ENCODE results near the gene TRIM67.

Gene TRIM67

DNA sequence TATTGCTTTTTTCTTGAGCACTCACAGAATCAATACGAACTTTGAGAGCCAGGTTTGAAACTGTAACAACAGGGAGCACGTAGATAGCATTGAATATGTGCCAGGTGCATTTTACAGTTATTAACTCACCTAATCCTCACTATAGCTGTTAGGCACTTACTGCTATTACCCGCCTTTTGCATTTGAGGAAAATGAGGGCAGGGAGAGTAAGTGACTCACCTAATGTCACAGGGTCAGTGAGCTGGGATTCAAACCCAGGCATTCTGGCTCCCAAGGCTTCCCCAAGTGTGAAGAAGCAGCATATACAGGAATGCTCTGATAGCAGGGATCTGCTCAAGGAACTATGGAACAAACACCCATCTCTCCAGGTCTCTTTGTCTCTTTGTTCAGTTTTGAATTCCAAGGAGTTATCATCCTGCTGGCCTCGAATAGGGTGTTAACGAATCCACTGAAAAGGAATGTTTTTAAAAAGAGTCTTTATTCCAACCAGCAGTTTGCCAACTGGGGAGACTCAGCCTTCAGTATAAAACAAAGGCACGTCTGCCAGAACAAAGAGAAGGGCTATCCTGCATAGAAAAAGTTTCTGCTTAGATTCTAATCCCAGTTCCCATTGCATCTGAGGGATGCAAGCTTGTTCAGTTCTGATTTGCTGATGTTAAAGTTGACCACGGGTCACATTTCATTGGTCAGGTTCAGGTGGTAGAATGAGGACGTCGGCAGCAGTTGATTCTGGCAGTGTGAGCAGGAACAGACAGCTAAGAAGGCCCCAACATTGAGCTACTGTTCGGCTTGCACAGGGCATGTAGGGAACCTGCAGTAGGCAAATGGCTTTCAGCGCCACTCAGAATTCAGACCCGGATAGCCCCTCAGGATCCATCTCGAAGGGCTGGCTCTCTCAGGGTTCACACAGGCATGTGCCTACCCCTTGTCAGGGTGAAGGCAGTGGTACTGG is 22.1 kb downstream of the TRIM67 start:
- DNase-seq (ENCODE audit: low read depth): no peak

DNA sequence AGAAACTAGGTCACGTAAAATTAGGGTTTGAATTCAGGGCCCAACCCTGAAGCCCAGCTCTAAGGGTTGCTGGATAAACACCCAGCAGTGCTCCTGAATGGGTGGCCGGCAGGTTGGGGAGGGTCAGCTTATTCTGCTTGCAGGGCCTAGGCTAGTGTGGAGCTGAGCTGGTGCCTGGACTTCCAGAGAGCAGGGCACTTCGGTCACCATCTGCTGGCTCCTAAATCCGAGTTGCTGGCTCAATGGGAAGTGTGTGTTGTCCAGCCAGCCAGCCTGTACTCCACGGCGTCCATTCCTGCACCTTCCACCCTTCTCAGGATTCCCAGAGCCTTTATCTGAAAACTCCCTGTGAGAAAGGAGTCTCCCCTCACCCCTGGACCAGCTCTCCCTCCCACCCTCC is 23.0 kb downstream of the TRIM67 start:
- DNase-seq (ENCODE audit: low read depth): no peak

DNA sequence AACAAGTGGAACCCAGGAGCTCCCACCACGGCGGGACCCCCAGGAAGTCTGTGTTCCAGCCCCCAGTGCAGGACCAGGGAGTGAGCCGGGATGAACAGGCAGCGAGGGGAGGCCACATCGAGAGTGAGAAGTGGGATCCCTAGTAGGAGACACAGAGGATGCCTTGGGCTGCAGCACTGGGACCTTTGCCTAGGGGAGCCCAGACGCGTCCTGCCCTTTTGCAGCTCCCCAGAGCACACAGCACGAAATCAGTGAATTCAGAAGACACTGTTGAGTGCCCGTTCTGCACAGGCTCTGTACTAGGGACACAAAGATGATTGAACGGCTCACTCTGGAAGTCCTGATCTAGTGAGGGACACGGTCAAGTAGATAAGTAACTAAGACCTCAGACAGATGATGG is 23.5 kb downstream of the TRIM67 start:
- DNase-seq (ENCODE audit: low read depth): no peak

DNA sequence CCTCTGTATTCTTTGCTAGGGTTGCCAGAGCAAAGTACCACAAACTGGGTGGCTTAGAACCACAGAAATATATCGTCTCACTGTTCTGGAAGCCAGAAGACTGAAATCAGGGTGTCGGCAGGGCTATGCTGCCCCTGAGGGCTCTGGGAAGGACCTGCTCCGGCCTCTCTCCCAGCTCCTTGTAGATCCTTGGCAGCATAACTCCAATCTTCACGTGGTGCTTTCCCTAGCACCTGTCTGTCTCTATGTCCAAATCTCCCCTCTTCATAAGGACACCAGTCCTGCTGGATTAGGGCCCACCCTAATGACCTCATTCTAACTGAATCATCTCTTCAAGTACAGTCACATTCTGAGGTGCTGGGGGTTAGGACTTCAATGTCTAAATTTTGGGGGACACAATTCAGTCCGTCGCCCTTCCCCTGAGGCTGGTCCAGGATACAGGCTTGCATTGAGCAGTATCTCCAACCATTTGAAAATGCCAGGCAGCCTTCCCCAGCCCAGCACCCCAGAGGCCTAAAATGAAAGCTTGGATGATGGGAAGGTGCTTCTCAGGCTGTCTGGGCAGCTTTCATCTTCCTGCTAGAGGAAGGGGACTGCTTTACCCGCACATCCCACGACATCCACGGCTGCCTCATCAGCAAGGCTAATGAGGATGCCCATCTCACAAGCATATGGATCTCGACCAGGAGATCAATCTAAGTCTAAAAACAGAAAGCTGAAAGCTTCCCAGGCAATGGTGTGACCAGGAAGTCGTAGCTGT is 24.7 kb downstream of the TRIM67 start:
- no peak for DNase-seq (ENCODE audit: low read depth)

DNA sequence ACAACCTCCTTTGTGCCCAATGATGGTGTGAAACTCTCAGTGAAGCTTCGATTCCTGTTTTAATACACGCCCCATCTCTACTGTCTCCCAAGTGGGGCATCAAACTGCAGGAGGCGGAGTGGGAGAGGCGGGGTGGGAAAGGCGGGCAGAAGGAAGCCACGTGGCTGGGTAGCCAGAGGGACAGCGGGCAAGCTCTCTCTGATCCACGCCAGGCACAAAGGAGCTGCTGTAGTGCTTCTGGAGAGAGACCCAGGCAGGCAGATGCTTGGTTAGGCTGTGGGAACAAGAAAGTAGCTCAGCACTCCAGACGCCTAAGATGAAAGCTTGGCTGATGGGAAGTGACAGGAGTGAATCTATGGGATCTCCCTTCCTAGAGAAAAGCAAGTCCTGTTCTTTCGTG is 25.7 kb downstream of the TRIM67 start:
- no peak for DNase-seq (ENCODE audit: low read depth)

DNA sequence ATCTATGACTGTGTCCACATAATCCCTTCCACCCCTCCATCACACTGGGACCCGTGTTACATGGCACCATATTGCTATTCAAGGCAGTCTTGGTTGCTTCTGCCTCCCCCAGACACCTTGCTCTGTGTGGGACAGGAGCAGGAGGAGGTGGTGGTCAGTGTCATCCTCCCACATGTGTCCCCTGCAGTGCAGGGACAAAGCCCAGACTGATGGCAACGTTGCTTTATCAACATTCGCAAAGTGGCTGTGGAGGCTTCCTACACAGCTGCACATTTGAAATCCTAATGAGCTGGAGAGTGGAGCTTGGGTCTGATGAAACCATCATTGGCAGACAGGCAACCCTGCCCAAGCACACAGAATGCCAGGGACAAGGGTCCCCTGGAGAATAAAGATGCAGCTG is 26.2 kb downstream of the TRIM67 start:
- no peak for DNase-seq (ENCODE audit: low read depth)

DNA sequence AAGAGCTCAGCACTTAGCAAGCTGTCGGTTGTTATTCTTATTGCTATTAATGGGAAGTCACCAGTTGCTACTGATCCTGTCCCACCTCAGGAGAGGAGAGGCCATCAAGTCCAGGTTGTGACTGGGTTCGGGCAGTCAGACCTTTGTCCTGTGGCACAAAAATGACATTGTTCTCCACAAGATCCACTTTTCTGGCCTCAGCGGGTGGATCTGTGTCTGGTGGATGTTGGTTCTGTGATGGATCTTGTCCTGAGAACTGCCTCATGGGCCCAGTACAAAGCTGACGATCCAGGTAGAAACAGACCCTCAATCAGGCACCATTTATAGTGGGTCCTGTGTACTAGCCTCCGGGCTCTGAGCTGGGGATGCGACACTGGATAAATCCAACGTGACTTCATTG is 26.9 kb downstream of the TRIM67 start:
- no peak for DNase-seq (ENCODE audit: low read depth)

DNA sequence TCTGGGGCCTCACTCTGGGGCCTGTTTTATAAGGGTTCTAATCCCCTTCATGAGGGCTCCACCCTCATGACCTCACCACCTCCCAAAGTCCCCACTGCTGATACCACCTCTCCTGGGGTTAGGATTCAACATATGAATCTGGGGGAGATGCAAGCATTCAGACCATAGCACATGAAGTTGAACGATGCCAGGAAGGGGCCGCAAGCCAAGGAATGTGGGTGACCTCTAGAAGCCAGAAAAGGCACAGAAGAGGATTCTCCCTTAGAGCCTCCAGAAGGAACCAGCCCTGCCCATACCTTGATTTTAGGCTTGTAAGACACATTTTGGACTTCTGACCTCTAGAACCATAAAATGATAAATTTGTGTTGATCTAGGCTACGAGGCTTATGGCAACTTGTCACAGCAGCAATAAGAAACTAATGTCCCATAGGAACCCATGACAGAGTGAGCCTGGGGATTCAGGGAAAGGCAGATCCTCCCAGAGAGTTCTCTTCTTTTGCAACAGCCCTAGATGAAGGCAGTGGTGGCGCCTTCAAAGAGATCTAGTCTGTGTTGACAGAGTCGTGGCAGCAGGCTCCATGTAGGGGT is 27.9 kb downstream of the TRIM67 start:
- DNase-seq (ENCODE audit: low read depth): no peak

DNA sequence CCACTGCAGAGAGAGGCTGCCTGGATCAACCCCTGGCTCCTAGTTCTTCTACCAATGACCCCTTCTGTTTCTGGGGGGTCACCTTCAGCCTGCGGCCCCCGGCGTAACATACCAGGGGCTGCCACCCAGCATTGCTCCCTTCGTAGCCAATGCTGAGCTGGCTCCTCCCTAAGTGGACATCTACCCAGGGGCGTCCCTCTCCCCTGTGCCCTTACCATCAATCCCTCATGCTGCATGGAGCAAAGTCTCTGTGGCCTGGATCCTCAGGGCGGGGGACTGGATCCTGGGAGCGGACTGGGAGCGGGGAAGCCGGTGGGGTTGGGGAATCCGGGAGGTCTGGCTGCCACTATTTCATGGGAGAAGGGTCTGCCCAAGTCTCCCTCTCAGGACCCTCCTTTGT is 28.6 kb downstream of the TRIM67 start:
- no peak for DNase-seq (ENCODE audit: low read depth)

DNA sequence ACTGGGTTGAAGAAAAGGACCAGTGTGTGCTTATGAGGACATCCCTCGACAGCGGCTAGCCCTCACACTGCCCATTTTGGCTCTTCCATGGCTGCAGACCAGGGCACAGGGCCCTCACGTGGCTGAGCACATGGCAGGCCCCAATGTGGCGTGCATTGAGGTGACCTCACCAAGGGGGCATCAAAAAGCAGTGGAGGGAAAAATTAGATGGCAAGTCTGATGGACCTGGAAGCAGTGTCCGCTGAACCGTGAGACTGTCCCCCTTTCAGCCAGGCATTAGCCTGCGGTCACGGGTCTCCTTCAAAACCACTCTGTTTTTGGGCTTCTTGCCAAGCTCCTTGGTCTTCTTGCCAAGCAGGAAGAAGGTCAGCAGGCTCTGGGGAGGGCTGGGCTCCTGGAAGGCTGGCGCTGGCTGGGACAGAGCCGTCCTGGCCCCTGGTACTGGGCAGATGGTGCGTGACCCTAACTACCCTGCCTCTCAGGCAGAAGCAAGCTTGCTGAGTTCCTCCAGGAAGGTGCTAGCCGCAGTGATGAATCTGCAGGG is 30.8 kb downstream of the TRIM67 start:
- no peak for DNase-seq (ENCODE audit: low read depth)

DNA sequence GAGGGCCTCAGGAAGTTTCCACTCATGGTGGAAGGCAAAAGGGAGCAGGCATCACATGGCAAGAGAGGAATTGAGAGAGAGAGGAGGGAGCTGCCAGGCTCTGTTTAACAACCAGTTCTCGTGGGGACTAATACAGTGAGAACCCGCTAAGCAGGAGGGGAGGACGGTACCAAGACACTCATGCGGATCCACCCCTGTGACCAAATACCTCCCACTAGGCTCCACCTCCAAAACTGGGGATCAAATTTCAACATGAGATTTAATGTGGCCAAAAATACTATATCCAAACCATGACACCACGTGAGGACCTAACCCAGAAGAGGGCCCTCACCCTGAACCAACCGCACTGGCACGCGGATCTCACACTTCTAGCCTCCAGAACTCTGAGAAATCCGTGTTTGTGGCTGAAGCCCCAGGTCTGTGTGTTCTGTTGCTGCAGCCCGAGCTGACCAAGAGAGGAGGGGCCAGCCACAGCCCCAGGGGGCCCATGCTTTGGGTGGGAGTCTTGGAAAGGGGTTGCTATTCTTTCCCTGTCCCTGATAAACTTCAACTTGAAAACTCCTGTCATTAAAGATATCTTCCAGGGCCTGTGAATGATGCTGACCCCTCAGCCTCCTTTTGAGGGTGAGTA is 32.0 kb downstream of the TRIM67 start:
- DNase-seq (ENCODE audit: low read depth): no peak

DNA sequence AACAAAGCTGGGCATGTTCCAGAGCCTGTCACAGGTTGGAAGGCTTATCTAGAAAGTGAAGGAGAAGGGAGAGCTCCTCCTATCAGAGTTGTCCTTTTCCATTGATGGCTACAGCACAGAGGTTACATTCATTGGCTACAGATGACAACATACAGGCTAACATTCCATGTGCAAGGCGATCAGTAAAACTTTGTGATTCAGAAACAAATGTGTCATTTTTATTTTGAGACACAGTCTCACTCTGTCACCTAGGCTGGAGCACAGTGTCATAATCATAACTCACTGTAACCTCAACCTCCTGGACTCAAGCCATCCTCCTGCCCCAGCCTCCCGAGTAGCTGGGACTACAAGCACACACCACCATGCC is 32.6 kb downstream of the TRIM67 start:
- DNase-seq (ENCODE audit: low read depth): no peak

DNA sequence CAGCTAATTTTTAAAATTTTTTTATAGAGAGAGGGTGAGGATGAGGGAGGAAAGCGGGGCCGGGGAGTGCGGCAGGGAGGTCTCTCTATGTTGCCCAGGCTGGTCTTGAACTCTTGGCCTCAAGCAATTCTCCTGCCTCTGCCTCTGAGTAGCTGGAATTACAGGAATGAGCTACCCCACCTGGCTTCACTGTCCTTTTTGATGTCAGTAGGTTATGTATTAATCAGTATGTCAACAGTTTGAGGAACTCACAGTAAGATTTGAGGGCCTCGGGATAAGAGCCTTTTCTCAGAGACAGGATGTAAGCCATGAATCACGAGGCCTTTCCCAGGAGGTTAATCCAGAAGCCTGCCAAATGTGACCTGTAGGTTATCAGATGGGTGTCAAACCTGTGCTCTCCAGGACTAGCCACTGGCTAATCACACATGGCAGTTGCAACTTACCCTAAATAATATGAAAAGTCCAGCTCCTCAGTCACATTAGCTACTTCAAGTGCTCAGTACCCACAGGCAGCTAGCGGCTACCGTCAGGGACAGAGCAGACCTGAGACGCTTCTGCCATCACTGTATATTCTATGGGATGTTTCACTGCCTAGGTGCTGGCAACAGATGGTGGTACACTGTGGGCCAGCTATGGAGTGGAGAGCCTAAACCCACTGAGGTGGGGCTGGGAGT is 33.1 kb downstream of the TRIM67 start:
- DNase-seq (ENCODE audit: low read depth): no peak

DNA sequence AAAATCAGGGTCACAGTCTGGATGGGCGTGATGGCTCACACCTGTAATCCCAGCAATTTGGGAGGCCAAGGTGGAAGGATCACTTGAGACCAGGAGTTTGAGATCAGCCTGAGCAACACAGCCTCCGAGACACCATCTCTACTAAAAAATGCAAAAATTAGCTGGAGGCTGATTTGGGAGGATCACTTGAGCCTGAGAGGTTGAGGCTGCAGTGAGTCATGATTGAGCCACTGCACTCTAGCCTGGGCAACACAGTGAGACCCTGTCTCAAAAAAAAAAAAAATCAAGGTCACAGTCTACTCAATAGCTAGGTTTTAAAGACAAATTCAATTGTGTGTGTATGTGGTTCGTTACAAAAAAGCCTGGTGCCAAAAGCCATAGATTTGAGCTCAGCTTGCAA is 34.4 kb downstream of the TRIM67 start:
- no peak for DNase-seq (ENCODE audit: low read depth)

DNA sequence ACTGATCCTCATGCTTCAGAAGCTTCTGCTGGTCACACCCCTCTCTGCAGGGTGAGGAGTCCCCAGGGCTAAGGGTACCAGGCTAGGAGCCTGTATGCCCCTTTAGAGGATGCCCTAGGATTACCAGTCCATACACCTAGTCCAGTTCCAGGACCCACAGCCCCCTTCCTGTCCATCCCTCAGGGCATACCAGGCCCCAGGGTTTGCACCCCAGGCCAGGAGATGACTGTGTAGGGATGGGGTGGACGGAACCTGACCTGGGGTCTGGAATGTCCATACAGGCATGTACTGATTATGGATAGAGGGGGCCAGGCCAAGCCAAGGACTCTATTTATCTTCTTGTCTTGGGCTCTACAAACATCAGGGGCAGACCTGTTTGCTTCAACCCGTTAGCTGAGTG is 34.9 kb downstream of the TRIM67 start:
- DNase-seq (ENCODE audit: low read depth): no peak

DNA sequence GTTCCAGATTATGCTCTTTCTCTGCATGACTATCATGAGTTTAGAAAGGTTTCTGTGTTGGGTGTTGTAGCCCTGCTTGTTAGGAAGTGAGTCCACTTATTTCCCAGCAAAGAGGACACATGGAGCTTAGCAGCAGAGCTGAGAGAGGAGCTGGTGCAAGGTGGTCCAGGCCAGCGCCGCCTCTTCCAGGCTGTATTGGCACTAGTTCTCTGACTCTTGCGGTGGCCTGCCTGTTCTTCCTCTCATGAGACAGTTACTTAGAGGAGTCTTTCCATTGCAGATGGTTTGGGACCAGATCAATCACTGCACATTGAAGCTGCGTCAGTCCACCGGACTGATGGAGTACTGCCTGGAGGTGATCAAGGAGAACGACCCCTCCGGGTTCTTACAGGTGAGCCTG is 38.0 kb downstream of the TRIM67 start:
- DNase-seq (ENCODE audit: low read depth): no peak

DNA sequence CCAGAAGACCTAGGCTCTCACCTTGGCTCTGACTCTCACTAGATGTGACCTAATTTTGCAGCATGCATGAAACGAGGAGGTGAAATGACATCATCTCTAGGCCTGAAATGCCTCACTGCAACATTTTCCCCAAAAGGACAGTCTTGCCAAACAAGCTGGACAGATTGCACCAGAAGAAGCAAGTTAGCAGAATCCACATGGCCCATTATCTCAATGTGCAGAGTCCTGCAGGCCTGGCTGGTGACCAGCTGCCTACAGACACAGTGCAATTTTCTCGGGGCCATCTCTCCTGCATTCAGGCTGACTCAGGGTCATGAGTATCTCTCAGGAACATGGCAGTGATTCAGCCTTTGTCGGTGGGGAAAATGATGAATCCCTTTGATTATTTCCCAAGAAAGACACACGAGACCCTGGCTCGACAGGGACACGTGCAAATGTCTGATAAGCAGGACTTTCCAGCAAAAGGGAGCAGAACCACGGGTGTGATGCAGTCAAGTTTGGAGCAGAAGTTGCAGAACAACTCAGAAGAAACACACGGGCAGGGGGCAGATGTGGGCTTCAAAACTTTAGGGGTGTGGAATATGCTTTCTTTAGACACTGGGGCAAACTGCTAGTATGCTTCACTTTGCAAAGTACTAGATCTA is 38.7 kb downstream of the TRIM67 start:
- DNase-seq (ENCODE audit: low read depth): no peak

DNA sequence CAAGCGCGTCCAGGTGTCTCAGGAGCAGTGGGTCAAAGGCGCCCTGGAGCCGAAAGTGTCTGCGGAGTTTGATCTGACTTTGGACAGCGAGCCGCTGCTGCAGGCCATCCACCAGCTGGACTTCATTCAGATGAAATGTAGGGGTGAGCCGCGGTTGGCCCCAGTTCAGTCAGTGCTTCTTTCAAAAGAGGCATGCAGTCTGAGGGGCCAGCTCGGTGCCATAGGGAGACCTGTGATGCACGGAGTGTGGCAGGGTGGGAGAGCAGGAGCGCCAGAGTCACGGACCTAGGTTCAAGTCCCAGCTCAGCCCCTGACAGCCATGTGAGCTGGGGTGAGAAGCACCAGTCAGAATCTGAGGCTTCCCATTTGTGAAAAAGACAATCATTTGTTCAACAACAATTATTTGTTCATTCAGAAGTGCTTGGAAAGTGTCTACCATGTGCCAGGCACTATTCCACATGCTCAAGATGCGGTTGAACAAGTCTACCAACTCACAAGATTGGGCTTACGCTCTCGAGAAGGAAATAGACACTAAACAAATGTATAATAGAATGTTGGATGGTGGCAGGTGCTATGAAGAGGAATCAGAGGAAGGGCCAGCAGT is 39.6 kb downstream of the TRIM67 start:
- no peak for DNase-seq (ENCODE audit: low read depth)

DNA sequence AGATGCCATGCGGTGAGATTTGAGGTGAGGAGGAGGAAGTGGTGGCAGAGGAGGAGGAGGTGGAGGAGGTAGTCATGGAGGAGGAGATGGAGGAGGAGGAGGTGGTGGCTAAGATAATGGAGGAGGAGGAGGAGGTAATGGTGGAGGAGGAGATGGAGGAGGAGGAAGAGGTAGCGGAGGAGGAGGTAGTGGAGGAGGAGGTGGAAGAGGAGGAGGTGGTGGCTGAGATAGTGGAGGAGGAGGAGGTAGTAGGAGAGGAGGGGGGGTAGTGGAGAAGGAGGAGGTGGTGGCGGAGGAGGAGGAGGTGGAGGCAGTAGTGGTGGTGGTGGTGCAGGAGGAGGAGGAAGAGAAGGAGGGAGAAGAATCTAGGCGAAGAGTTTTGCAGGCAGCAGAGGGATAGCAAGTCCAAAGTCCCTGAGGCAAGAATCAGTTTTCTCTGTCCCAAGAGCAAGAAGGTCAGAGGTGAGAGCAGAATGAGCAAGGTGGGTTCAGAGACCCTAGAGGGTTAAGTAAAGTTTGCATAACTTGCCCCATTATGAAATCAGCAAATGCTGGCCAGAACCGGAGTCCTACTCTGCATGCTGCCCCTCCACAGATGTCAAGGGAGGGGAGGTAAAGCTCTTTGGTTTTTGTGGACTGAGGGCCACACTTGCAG is 40.2 kb downstream of the TRIM67 start:
- DNase-seq (ENCODE audit: low read depth): no peak

All from stimulated activated CD8-positive, alpha-beta memory T cell treated with anti-CD3 and anti-CD28 coated beads, Interleukin-12 subunit alpha, Interleukin-12 subunit beta, amount 100 ng/mL, for 4 hours (primary cell).